ENCODE measurements around the gene PPM1D.

- TF ChIP-seq, protein P1, sequence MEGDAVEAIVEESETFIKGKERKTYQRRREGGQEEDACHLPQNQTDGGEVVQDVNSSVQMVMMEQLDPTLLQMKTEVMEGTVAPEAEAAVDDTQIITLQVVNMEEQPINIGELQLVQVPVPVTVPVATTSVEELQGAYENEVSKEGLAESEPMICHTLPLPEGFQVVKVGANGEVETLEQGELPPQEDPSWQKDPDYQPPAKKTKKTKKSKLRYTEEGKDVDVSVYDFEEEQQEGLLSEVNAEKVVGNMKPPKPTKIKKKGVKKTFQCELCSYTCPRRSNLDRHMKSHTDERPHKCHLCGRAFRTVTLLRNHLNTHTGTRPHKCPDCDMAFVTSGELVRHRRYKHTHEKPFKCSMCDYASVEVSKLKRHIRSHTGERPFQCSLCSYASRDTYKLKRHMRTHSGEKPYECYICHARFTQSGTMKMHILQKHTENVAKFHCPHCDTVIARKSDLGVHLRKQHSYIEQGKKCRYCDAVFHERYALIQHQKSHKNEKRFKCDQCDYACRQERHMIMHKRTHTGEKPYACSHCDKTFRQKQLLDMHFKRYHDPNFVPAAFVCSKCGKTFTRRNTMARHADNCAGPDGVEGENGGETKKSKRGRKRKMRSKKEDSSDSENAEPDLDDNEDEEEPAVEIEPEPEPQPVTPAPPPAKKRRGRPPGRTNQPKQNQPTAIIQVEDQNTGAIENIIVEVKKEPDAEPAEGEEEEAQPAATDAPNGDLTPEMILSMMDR (conservative IDR thresholded peaks at IDR 0.05 in 1 of 2, IDR thresholded peaks at IDR 0.05 in 1 of 2; ENCODE audit: extremely low read depth in 1 of 2, insufficient read depth in 1 of 2, low read depth in 1 of 2, low read length in 2 of 2), result no peak
- no peak for TF ChIP-seq EZH2 (IDR thresholded peaks at IDR 0.05; ENCODE audit: borderline replicate concordance, low read length)
These were observed at the start of gene PPM1D for GRCh38 chr17:60599620-60600489.
